CD1c-positive myeloid dendritic cell (primary cell): ENCODE results near the gene RGS14.
A peak's percentile ranks its signal among the peaks of the same experiment; 100 is the strongest.

Experiments used
- DNase-seq: peaks from one replicate; pipeline ENCODE4 v3.0.0-alpha.2; 2016; ENCODE audit errors: extremely low spot score

The RGS14 gene, protein sequence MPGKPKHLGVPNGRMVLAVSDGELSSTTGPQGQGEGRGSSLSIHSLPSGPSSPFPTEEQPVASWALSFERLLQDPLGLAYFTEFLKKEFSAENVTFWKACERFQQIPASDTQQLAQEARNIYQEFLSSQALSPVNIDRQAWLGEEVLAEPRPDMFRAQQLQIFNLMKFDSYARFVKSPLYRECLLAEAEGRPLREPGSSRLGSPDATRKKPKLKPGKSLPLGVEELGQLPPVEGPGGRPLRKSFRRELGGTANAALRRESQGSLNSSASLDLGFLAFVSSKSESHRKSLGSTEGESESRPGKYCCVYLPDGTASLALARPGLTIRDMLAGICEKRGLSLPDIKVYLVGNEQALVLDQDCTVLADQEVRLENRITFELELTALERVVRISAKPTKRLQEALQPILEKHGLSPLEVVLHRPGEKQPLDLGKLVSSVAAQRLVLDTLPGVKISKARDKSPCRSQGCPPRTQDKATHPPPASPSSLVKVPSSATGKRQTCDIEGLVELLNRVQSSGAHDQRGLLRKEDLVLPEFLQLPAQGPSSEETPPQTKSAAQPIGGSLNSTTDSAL

DNA sequence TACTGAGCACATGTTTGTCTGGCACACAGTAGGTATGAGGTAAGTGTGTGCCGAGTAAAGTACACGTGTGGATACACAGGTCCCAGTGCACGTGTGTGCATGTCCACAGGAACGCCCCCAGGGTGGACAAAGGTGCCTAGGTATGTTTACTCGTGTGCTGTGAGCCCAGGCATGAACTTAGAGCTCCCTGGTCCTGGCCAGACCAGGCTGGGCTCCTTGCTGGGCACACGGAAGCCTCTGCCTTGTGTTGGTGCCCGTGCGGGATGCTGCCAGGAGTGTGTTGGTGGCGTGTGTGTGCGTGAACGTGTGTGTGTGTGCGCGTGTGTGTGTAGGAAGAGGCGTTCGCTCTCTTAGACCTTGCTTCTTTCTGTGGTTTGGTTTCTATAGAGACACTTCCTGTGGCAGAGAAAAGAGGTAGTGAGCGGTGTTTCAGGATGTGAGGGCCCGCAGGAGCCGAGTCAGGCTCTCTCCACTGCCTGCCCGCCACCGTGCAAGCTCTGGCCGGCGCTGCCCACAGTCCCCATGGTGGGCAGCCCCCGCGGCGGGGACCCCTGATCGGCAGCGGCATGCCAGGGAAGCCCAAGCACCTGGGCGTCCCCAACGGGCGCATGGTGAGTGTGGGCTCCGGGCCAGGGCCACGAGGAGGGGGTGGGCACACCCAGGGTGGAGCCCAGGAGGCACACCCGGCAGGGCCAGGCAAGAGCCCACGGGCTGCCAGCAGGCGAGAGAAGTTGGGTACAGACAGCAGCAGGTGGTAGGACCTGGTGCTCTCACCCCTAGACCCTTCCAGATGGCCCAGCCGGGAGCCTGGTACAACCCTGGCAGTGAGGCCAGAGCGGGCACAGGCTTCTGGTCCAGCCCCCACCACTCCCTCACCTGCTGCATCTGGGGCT lies at the start of gene RGS14:
TSS of gene RGS14 (plus strand) at position 466 of the 893 bp plus-strand sequence. CDS start at position 567, 101 bp downstream.
- DNase-seq = peak; percentile 92

DNA sequence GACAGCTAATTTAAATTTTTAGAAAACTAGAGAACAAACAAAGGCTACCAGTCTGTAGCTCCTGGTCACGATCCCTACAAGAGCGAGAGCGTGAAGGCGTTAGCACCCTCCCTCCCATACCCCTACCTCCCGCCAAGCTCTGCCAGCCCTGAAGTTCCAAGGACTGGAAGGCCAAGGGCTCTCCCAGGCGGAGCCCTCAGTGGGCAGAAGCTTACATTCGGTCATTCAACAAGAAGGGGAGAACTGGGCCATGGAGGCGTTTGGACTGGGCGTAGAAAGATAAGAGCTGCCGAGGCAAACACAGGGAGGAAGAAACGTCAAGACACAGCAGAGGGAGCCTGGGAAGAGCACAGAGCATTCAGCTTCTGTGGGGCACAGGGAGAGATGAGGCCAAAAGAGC lies 49.0 kb upstream of the RGS14 start:
- no peak for DNase-seq

DNA sequence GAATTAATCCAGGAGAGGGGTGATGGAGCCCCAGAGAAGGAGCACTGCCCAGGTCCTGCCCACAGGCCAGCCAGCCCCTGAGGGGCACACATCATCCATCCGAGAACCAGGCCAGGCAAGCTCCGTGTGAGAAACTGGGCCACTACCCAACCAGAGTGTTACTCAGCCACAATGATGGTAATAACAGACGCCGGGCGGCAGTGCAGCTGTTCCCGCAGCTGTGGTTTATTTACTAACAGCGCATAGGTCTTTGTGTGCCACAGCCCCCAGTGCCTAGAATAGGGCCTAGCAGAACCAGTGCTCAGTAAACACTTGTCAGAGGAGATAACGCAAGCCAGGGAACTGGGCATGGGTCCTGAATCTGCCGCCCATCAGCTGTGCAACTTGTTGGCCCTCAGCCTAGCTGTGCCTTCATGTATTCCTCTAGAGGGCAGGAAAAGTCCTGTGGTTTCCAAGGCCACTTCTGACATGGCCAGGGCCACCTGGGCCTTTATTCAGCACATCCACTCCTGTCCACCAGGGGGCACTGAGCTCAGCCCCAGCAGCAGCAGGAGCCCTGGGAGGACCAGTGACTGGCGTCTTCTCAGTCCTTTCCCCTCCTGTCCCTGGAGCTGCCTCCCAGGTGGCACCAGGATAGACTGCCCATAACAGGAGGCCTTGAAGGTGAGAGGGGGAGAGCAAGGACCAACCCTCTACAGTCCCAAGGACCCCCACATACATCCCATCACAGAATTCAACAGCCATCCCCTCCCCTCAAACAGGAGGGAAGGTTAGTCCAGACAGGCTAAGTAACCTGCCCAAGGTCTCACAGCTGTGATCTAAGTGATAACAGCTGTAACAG lies 48.2 kb upstream of the RGS14 start:
- DNase-seq = peak; percentile 62

DNA sequence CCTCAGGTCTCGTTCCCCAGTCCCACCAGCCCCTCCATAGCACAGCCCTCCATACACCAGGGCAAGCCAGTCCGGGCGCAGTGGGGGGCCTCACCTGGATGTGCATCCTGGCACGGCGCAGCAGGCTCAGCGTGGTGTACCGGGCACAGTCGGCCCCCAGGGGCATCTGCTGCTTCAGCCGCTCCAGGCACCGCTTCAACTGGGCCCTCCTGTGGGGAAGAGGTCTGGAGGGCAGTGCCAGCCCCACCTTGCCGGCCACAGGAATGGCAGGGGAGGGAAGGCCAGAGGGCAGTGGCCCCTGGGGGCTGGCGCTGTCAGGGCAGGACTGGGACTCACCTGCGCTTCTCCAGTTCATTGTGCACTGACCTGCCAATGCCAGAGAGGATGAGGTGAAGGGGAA lies 47.4 kb upstream of the RGS14 start:
- no peak for DNase-seq

DNA sequence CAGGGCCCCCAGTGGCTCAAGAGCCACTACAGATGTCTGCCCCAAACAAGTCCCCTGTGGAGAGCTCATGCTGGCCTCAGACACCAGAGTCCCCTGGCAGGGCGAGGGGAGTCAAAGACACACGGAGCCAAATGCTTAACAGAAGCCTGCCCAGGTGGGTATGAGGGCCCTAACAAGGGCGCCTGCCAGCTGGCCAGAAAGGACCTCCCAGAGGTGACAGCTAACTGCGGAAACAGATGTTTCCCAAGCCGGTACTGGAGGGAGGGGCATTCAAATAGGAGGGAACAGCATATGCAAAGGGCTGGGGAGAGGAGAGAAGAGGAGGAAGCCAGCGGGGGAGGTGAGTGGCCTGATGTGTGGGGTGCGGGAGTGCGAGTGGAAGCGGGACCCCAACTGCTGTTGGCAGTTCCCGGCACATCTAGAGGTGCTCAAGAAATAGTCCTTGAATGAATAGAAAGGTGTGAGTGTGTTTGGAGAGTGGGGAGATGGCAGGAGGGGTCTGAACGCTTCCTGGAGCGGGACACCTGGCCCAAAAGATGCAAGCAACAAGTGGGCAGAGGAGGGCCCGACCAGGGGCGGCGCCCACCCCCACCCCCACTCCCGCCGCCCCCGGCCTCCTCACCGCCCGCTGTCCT lies 46.9 kb upstream of the RGS14 start:
- DNase-seq = peak; percentile 51

DNA sequence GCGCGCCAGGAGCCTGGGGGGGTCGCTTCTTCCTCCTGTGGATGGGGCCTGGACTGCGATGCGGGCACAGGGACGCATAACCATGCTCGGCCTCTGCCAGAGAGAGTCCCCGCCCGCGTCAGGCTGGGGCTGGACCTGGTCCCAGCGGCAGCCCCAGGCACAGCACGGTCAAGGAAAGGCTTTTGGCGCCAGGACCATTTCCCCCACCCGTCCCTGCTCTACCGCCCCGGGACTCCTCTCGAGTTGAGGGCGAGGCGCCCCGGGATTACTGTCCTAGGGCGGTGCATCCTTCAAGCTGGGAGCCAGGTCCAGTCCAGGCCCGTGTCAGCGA lies 46.4 kb upstream of the RGS14 start:
- no peak for DNase-seq

DNA sequence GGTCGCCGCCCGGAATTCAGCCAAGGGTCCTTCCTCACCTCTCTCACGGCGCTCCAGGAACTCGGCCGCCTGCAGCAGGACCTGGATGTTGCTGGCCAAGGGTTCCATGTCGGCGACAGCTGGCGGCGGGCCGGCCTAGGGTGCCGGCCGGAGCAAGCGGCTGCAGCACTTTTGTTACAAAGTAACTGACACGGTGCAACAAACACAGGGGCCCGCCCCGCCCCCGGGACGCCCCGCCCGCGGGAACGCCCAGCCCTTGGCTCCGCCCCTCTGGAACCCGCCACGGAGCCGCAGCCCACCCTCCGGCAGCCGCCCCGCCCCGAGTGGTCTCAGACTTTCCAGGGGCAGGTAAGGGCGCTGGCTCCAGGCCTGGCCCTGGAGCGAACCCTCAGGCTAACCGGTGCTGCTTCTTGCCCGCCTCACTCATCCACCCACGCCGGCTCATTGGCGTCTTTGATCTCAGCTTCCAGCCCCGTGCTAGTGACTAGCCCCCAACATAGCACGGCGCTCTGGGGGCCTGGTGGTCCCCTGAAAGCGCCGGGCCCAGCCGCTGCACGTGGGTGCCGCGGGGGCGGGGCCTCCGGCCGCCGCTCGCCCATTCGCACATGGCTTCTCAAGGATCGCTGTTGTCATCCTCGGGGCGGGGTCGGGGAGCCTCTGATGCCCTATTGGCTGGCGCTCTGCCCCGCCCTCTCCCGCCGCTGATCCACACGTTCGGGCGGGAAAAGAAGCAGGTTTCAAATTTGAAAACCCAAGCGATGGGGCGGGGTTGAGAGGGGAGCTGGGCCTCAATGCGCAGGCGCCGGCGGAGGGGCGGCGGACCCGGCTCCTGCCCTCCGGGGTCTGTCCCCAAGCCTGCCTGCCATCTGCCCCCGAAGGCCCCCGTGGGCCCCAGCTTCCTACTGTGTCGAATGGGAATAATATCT lies 45.7 kb upstream of the RGS14 start, which contains the start of gene MXD3:
TSS of gene MXD3 (minus strand) at position 176 of the 926 bp plus-strand sequence. CDS start at position 108, 68 bp downstream.
- peak; percentile 96 for DNase-seq

DNA sequence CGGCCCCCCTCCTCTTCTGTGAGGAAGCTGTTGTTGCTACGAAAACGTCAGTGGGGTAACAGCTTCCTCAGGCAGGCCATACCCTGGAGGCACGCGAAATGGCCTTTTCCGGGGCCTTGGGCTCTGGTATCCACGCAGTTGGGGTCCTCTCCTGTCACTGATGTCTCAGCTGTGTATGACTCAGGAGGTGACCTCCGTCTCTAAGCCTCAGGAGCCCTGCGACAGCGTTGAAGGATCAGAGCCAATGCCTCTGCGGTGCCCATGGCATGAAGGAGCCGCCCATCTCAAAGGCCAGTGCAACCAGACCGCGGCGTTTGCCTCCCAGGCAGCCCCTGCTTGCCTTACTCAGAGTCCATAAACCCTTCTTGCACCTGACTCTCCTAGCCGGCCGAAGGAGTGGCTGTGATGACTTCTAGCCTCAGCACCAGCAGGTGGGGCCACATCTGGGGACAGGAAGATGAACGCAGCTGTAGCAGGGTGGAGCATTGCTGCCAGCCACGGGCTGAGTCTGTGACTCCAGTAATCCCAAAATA lies 45.0 kb upstream of the RGS14 start:
- DNase-seq = peak; percentile 74

DNA sequence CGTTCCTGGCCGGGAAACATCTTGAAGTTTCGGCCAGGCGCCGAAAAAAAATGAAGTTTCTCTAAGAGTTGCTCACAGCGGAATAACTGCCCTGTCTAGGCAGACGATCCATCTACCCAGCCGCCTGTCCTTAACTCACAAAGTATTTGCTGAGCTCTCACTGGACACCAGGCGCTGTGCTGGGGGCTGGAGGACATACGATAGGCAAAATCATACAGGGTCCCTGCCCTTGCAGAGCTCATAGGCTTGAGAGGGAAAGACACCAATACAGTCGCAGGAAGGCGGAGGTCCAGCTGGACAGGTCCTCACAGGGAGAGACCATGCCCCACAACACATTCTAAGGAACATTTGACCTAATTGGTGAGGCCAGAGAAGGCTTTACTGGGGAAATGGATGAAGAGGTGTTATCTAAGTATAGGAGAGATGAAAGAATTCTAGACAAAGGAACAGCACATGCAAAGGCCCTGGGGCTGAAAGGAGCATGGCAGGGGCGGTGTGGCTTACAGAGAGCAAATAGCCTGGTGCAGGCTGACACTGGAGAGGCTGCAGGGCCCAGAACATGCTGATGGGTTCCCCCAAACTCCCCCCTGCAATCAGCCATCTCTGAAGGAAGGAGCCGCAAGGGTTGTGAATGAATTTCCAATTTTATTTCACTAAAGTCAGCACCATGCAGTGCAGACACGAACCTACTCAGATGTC lies 44.0 kb upstream of the RGS14 start:
- DNase-seq = no peak

DNA sequence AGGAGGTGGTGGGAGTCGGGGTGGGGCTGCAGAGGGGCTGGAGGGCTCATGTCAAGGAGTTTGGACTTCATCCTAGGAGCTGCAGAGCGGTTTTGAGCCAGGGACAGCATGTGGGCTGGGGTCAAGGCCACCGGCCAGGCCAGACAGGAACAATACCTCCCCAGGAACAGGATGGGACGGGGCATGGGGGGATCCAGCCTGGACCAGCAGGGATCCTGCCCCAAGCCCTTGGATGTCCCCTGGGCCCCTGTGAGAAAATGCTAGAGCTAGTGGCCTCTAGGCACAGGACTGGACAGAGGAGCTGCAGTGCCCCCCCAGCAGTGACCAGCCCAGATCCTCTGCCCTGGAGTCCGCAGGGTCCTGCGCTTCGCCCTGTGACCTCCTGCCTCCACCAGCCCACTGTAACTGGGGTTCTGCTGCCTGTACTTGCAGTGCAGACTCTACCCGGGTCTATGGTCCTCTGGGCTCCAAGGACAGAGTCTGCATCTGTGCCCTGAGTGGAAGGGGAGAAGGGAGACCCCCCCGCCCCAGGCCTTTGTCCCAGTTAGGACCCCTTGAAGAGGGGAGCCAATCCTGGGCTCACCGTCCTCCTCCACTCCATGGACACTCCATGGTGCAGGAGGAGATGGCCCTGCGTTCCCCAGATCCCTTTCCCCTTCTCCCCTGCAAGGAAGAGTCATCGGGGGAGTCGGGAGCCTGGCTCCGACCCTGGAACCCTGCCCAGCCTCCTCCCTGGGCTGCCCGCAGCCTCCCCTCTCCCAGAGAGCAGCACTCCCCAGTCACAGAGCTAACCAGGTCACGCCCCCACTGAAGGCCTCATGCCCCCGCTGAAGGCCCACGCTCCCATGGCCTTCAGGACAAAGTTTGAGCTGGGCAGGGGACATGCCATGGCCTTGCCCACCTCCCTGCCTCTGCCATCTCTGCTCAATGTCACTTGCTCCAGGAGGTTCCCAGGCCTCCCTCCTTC lies 43.1 kb upstream of the RGS14 start:
- DNase-seq = no peak

DNA sequence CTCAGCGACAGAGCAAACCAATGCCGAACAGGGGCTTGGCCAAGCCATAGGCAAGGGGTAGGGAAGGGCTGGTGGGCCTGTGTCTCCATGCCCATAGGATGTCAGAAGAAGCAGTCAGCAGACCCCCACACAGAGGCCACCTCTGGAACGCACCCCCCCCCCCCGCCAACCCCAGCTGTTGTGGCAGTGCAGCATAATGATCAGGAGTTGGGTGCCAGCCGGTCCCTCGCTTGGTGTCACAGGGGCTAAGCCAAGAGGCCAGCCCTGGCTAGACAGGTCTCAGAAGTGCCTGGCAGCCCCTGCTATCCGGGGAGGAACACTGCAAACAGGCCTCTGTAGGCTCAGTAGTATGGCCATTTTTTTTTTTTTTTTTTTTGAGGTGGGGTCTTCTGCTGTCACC lies 42.3 kb upstream of the RGS14 start:
- no peak for DNase-seq

DNA sequence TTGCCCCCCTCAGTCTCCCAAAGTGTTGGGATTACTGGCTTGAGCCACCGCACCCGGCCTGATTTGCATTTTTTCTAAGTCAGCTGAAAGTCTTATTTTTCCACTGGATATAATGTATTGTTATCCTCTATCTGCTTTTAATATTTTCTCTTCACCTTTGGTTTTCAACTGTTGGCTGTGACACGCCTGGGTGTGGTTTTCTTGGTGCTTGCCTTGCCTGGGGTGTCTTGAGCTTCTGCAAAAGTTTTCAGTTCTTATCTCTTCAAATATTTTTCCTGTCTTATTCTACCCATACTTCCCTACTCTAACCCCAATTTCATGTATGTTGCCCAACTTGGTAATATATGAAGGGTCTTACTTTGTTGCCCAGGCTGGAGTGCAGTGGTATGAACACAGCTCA lies 41.7 kb upstream of the RGS14 start:
- no peak for DNase-seq

DNA sequence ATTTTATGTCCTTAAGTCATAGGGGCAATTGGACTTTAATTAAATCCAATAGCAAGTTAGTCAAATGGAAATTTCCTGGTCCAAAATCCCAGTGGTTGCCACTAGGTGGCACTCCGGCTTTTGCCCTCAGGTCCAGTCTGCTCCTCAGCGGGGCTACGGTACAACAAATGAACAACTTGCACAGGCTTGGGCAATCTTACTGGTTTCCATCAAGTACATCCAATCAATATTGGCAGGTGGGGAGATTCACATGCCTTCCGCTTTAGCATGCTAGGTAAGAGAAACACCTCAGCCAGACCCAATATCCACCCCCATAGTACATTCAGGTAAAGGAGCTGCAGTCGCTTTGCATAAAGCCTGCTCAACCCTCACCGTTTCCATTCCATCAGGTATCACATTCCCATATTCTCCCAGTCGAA lies 39.8 kb upstream of the RGS14 start:
- peak; percentile 85 for DNase-seq

DNA sequence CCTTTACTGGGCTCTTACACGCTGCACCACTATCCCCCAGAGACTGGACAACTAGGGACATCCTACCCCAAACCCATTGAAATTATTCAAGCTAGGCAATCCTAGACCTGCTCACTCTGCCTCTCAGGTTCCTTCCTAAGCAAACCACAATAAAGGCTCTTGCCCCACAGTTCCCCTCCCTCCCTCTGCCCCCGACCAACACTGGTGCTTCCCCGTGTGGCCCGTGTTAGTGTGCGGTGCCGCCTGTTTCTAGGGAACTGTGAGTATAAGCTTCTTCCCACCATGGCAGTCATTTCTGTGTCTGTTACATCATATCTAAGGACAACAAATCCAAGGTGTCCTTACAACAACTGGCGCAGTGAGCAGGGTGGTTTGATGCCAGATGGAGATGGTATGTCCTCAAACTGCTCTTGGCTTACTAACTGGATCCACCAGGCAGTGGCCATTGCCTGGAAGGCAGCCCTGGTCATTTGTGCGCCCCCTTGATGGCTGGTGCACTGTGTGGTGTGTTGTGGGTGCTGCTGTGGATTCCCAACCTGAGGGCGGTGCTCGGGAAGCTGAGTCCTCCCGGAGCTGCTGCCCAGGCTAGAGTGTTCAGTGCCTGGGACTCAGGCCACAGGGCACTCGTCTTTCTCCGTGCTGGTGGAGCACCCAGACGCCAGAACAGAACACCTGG lies 37.7 kb upstream of the RGS14 start:
- DNase-seq = peak; percentile 58

DNA sequence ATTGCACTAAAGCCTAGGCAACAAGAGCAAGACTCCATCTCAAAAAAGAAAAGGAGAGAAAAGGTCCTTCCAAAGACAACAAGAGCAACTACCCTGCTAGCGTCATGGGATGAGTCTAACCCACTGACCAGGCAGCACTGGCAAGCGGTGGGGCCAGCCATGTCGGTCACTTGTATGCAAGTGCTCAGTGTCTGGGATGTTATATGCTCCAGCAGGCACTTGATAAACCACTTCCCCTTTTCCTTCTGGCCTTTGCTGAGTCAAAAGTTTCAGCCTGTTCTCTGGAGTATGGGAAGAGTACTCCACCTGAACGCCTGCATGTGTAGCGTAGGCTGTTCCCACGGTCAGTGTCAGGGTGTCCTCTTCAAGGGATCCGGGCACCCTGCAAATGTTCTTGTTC lies 36.8 kb upstream of the RGS14 start:
- DNase-seq = peak; percentile 78

DNA sequence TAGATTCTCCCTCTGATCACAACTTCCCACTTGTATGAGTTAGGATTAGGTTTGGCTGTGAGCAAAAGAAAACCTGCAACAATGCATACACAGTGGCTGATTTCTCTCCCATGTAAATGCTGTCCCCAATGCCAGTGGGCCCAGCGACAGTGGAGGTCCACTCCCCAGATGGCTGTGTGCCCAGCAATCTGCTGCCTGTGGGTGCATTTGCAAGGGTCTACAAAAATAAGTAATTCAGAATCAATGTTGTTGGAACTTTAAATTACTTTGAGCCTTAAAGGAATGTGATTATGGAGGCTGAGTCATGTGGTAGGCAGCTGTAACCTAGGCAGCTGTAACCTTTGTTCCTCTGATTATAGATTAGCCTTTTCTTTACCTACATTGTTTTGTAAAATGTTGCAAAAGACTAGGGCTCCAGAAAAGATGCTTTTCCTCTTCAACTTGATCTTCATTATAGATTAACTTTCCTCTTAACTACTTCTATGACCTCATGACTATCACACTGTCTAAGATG lies 31.8 kb upstream of the RGS14 start:
- no peak for DNase-seq
